ENCODE data around the gene RICTOR.
"Not testable (repeated sequence)": the region's sequence is repeated elsewhere in the genome, so short reads cannot be mapped to it uniquely, and the experiment has no call there.

The RICTOR gene

DNA sequence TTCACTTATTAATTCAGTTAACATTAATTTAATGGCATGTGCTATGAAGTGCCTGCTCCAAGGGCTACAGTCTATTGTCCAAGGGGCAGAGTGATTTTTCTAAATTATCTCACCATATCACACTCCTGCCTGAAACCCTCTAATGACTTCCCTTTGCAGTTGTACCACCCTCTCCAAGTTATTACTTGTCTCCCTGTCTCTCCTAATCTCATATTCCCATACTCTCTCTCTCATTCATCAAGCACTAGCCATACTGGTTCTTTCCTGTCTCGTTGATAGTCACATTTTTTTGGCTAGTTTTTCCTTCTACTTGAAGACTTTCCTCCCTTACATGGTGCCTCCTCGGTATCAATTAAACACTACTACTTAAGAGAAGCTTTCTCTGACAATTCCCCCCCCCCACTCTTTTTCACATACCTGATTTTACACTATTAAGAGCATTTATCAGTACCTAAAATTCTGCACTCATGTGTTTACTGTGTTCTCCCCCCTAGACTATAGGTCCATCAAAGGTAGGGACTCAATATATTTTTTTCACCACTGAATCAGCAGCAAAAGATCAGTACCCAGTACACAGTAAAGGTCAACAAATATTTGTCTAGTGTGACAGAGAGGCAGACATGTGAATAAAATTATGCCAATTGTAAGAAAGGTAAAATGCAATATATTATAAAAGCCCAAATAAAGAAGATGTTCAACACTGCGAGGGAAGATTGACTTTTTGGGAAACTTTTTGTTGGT lies 19.0 kb downstream of the RICTOR start:
- DNase-seq (ENCODE audit: low read depth in 2 of 2), result no peak

DNA sequence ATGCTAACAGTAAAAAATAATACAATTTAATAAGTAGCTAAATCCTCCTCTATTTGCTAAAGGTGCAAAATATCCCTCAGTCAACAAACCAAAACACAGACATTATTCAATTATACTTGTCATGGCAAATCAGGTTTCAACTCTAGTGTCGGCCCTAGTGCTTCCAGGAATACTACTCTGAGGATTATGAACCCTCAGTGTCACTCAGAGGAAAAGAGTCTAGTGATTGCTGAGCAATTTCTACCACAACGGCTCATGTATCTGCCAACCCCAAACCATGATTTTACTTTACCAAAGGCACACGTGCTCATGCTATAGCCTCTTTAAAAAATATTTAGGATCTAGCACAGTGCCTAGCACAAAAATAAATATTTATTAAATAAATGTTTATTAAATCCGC lies 21.0 kb downstream of the RICTOR start:
- no peak for DNase-seq (ENCODE audit: low read depth in 2 of 2)

- no peak for DNase-seq (ENCODE audit: low read depth in 2 of 2)
Measured at GRCh38 chr5:39052141-39052540, 22.1 kb downstream of the RICTOR start.

GRCh38 chr5:39049315-39049714 lies 24.9 kb downstream of the RICTOR start:
- DNase-seq (ENCODE audit: low read depth in 2 of 2), result no peak

- no peak for DNase-seq (ENCODE audit: low read depth in 2 of 2)
Measured at GRCh38 chr5:39040875-39041274, 33.3 kb downstream of the RICTOR start.

DNA sequence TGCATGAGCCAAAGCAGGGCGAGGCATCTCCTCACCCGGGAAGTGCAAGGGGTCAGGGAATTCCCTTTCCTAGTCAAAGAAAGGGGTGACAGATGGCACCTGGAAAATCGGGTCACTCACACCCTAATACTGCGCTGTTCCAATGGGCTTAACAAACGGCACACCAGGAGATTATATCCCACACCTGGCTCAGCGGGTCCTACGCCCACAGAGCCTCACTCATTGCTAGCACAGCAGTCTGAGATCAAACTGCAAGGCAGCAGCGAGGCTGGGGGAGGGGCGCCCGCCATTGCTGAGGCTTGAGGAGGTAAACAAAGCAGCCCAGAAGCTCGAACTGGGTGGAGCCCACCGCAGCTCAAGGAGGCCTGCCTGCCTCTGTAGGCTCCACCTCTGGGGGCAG lies 39.7 kb downstream of the RICTOR start:
- not testable (repeated sequence) for DNase-seq (ENCODE audit: low read depth in 2 of 2)

DNA sequence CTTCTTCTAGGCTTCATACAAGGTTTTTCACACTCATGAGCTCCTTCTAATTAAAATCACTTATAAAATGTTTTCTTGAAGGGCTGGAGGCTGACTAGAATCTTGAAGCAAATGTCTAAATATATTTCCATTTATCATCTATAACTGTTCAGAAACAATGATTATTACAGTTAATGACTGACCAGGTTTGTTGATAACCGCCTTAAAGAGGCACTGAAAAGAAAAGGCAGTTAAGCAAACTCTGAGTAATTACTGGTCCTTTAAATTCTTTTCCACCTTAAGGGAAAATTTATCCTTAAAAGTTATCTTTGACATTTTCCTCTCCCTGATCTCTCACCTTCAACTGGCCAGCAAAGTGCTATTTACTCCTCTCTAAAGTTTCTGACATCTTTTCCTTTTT lies 43.2 kb downstream of the RICTOR start:
- DNase-seq (ENCODE audit: low read depth in 2 of 2), result no peak

DNA sequence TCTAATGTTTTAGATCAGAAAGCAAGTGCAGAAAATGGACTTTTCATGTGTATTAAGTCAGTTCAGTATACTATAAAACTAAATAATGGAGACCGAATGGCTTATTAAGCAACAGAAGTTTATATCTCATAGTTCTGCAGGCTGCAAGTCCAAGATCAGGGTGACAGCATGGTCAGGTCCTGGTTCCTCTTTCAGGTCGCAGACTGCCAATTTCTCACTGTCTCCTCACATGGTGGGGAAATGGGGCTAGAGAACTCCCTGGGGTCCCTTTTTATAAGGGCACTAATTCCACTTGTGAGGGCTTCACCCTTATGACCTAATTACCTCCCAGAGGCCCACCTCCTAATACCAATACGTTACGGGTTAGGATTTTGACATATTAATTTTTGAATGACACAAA lies 48.7 kb downstream of the RICTOR start:
- DNase-seq (ENCODE audit: low read depth in 2 of 2), result no peak

- no peak for DNase-seq (ENCODE audit: low read depth in 2 of 2)
Measured at GRCh38 chr5:39024884-39025283, 49.3 kb downstream of the RICTOR start.

DNA sequence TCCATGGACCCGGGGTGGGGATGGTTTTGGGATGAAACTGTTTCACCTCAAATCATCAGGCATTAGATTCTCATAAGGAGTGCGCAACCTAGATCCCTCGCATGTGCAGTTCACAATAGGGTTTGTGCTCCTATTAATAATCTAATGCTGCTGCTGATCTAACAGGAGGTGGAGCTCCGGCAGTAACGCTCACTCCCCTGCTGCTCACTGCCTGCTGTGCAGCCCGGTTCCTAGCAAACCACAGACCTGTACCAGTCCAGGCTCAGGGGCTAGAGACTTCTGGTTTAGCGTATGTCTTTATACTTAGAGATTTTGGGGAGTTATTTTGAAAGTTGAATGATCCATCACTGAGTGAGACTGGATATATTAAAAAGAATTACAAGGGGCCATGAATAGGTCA lies 50.2 kb downstream of the RICTOR start:
- DNase-seq (ENCODE audit: low read depth in 2 of 2), result no peak

DNA sequence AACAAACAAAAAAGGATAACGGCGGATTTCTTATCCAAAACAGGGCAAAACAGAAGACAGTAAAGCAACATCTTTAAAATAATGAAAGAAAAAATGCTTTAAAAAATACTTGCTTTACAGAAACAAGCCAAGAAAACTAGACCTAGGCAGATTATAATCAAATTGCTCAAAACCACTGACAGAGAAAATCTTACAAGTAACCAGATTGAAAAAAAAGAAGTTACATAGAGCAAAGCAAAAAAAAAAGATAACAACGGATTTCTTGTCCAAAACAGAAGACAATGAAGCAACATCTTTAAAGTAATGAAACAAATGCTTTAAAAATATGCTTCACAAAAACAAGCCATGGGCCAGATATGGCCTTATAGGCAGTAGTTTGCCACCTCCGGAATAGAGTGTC lies 51.1 kb downstream of the RICTOR start:
- no peak for DNase-seq (ENCODE audit: low read depth in 2 of 2)

- no peak for DNase-seq (ENCODE audit: low read depth in 2 of 2)
Measured at GRCh38 chr5:39022151-39022550, 52.0 kb downstream of the RICTOR start.

- no peak for DNase-seq (ENCODE audit: low read depth in 2 of 2)
Measured at GRCh38 chr5:39021413-39021812, 52.8 kb downstream of the RICTOR start.

- no peak for DNase-seq (ENCODE audit: low read depth in 2 of 2)
Measured at GRCh38 chr5:39020458-39020857, 53.7 kb downstream of the RICTOR start.

DNA sequence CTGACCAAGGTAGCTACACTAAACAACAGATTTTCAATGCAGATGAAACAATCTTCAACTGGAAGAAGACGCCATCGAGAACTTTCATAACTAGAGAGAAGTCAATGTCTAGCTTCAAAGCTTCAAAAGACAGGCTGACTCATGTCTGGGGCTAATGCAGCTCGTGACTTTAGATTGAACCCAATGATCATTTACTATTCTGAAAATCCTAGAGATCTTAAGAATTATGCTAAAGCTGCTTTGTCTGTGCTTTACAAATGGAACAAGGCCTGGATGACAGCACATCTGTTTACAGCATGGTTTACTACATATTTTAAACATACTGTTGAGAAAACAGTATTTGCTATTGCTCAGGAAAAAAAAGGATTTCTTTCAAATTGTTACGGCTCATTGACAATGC lies 54.9 kb downstream of the RICTOR start:
- DNase-seq (ENCODE audit: low read depth in 2 of 2), result no peak

GRCh38 chr5:39017504-39017903 lies 56.7 kb downstream of the RICTOR start:
- no peak for DNase-seq (ENCODE audit: low read depth in 2 of 2)

DNA sequence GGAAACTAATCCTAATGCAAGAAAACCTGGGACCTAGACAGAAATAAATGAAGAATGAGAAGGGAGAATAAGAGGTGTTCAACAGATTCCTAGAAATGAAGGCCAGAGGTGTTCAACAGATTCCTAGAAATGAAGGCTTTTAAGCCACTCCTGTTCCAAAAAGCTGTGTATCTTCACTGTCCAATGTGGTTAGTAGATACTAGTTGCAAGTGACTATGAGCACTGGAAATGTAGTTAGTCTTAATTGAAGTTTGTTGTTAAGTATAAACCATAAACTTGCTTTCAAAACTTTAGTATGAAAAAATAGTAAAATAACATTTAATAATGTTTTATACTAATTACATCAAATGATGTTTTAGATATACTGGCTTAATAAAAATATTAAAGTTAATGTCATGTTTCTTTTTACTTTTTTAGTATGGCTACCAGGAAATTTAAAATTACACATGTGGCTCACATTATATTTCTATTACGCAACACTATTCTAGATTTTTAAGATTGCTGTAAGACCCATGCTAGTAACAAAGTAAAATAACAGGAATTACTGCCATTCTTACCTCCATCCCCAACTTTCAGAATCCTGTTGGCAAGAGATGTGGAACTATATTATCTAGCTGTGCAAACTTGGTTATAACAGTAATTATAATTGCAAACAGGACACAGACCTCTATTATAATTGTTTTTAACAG lies 57.5 kb downstream of the RICTOR start:
- DNase-seq (ENCODE audit: low read depth in 2 of 2), result no peak

DNA sequence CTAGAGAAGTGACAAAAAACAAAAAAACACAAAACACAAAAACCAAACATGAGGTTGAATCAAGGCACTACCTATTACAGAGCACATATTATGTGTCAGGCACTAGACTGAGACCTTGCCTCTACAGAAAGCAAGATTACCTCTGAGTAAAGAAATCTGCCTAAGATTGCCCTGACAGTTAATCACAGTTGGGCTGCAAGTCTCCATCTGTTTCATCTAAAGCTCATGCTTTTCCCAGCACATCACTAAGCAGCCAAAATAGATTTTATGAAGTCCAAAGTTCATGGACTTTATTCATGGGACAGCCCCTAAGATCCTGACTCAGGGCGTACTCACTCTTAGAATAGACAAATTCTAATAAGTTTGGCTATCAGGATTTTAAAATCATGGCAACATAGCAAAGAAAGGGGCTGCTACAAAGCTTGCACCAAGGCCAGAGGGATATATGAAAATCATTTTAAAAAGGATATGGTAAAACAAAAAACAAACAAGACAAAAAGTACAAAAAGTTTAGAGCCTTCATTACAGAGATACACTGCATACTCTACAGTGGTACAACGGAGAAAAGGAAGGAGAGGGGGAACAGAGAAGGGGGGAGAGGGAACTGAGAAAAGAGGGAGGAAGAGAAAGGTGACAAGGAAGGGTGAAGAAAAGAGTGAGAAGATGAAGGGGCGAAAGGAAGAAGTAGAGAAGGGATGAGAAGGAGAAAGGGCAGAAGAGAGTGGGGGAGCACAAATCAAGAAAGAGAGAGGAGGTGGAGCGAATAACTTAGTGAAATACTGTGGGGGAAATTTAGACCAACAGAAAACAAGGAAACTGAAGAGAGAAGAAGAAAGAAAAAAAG lies 58.2 kb downstream of the RICTOR start:
- no peak for DNase-seq (ENCODE audit: low read depth in 2 of 2)

- no peak for DNase-seq (ENCODE audit: low read depth in 2 of 2)
Measured at GRCh38 chr5:39014561-39014960, 59.6 kb downstream of the RICTOR start.

DNA sequence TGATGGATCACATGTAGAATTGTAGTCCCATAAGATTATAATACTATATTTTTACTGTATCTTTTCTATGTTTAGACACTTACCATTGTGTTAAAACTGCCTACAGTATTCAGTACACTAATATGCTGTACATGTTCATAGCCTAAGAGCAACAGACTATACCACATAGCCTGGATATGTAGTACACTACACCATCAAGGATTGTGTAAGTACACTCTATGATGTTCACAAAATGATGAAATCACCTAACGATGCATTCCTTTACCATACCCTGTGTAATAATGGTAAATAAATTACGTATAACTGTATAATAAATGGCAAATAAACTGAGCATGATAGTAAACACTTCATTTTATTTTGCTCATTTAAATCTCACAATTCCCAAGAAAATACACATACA lies 60.3 kb downstream of the RICTOR start:
- no peak for DNase-seq (ENCODE audit: low read depth in 2 of 2)

DNA sequence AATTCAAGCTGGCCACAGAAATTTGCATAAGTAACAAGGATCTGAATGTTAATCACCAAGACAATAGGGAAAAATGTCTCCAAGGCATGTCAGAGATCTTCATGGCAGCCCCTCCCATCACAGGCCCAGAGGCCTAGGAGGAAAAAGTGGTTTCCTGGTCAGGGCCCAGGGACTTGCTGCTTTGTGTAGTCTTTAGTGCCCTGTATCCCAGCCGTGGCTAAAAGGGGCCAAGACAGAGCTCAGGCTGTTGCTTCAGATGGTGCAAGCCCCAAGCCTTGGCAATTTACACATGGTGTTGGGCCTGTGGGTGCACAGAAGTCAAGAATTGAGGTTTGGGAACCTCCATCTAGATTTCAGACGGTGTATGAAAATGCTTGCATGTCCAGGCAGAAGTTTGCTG lies 63.2 kb downstream of the RICTOR start:
- not testable (repeated sequence) for DNase-seq (ENCODE audit: low read depth in 2 of 2)

DNA sequence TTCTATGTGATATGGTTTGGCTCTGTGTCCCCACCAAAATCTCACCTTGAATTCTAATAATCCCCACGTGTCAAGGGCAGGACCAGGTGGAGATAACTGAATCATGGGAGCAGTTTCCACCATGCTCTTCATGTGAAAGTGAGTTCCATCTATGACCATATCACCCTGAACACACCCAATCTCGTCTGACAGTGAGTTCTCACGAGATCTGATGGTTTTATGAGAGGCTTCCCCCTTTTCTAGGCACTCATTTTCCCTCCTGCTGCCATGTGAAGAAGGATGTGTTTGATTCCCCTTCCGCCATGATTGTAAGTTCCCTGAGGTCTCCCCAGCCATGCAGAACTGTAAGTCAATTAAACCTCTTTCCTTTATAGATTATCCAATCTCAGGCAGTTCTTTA lies 64.2 kb downstream of the RICTOR start:
- DNase-seq (ENCODE audit: low read depth in 2 of 2), result no peak

GRCh38 chr5:39009280-39009679 lies 64.9 kb downstream of the RICTOR start:
- no peak for DNase-seq (ENCODE audit: low read depth in 2 of 2)

Measured in activated CD4-positive, alpha-beta T cell treated with anti-CD3 and anti-CD28 coated beads for 24 hours (primary cell).